GM19438 (cell line): ENCODE data around the gene KBTBD6.
A peak's percentile ranks its signal among the peaks of the same experiment; 100 is the strongest.
"Not testable (repeated sequence)": the region's sequence is repeated elsewhere in the genome, so short reads cannot be mapped to it uniquely, and the experiment has no call there.

ENCODE experiments used
- ATAC-seq: cut with Tn5 transposase; IDR thresholded peaks from one replicate; pipeline ENCODE4 v1.9.1; 2021; ENCODE audit warnings: low read depth; ENCODE audit not compliant: unreplicated experiment

Gene KBTBD6

GRCh38 chr13:41136396-41137031, 3.9 kb upstream of the KBTBD6 start:
- no peak for ATAC-seq

- ATAC-seq = no peak
These were observed 1.3 kb upstream of the KBTBD6 start for GRCh38 chr13:41133951-41134350.

- ATAC-seq = peak; percentile 19
These were observed 716 bp downstream of the KBTBD6 start for GRCh38 chr13:41131660-41132511.

- not testable (repeated sequence) for ATAC-seq
These were observed 1.4 kb downstream of the KBTBD6 start for GRCh38 chr13:41131189-41131588.

- ATAC-seq = no peak
These were observed 2.2 kb downstream of the KBTBD6 start for GRCh38 chr13:41130356-41130755.

GRCh38 chr13:41127701-41128100, 4.9 kb downstream of the KBTBD6 start:
- ATAC-seq = no peak

GRCh38 chr13:41122838-41123237, 9.8 kb downstream of the KBTBD6 start:
- ATAC-seq = no peak

- no peak for ATAC-seq
These were observed 14.7 kb downstream of the KBTBD6 start for GRCh38 chr13:41117869-41118268.

GRCh38 chr13:41111454-41111853, 21.1 kb downstream of the KBTBD6 start:
- ATAC-seq = no peak

GRCh38 chr13:41107584-41108014, 25.0 kb downstream of the KBTBD6 start:
- ATAC-seq = no peak

GRCh38 chr13:41107104-41107571, 25.5 kb downstream of the KBTBD6 start:
- ATAC-seq = no peak

- ATAC-seq = no peak
These were observed 32.6 kb downstream of the KBTBD6 start for GRCh38 chr13:41099986-41100385.

GRCh38 chr13:41098761-41099160, 33.8 kb downstream of the KBTBD6 start:
- ATAC-seq = no peak

GRCh38 chr13:41095681-41096080, 36.9 kb downstream of the KBTBD6 start:
- ATAC-seq = not testable (repeated sequence)

GRCh38 chr13:41085961-41086585, 46.5 kb downstream of the KBTBD6 start:
- no peak for ATAC-seq

GRCh38 chr13:41079725-41080124, 52.9 kb downstream of the KBTBD6 start:
- ATAC-seq = no peak
